ENCODE results near the gene CTRL.
"Not testable (repeated sequence)": the region's sequence is repeated elsewhere in the genome, so short reads cannot be mapped to it uniquely, and the experiment has no call there.

Gene CTRL

DNA sequence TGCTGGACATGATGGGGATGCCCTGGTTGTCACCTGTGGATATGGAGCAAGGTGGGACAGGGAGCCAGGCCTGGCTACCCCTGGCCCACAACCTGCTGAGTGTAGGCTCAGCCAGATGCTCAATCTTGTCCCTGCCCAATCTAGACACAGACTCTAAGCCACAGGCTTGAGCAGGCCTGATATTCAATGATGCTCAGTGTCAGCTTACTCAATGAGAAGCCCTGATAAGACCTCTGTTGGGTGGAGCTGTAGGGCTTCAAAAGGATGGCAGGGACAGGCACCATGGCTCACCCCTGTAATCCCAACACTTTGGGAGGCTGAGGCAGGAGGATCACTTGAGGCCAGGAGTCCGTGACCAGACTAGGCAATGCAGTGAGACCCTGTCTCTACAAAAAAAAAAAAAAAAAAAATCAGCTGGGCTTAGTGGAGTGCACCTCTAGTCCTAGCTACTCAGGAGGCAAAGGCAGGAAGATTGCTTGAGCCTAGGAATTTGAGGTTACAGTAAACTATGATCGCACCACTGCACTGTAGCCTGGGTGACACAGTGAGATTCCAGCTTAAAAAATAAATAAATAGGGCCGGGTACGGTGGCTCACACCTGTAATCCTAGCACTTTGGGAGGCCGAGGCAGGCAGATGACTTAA is 8.9 kb upstream of the CTRL start:
- DNase-seq (ENCODE audit: low spot score), result no peak

DNA sequence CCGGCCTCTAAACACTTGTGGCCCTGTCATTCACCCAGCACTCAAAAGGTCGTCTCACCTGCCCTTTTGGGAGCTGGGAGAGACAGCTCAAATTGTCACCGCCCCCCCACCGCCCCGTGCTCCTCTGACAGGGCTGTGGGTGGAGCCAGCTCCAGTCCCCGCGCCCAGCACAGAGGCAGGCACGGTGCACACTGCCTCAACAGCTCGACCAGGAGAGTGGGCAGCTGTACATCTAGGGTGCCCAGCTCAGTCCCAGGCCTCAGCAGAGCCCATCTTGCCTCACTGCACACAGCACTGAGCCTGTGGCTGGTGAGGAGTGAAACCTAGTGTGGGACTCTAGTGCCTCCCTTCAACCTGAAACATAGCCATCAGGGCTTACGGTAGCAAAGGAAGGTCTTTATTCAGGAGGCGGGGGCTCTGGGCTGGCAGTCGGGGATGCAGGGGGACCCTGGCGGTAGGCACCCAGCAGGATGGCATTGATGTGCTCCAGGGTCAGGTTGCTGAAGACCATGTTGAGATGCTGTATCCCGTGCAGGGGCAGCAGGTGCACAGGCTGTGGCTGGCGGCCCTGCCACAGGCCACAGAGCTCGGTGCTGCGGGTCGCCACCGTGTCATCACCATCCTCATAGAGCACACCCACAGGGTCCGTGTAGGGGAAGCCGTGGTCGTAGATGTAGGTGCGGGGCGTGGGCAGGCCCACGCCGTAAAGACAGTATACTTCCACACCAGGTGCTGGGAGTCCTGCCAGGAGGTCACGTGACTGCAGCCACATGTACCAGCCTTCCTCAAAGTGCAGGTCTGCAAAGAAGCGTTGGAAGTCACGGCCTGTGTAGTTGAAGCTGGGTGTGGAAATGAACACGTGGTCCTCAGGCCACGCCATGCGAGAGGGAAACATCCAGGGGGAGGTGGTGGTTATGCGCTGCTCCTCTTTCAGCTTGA is 8.1 kb upstream of the CTRL start:
- no peak for DNase-seq (ENCODE audit: low spot score)

DNA sequence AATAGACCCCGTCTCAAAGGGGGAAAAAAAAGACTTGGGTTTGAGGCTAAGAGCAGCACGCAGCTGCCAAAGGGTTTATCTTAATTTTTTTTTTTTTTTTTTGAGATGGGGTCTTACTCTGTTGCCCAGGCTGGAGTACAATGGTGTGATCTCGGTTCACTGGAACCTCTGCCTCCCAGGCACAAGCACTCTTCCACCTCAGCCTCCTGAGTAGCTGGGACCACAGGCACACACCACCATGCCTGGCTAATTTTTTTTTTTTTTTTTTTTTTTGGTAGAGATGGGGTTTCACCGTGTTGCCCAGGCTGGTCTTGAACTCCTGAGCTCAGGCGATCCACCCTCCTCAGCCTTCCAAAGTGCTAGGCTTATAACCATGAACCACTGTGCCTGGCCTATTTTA is 6.1 kb upstream of the CTRL start:
- DNase-seq (ENCODE audit: low spot score), result not testable (repeated sequence)

DNA sequence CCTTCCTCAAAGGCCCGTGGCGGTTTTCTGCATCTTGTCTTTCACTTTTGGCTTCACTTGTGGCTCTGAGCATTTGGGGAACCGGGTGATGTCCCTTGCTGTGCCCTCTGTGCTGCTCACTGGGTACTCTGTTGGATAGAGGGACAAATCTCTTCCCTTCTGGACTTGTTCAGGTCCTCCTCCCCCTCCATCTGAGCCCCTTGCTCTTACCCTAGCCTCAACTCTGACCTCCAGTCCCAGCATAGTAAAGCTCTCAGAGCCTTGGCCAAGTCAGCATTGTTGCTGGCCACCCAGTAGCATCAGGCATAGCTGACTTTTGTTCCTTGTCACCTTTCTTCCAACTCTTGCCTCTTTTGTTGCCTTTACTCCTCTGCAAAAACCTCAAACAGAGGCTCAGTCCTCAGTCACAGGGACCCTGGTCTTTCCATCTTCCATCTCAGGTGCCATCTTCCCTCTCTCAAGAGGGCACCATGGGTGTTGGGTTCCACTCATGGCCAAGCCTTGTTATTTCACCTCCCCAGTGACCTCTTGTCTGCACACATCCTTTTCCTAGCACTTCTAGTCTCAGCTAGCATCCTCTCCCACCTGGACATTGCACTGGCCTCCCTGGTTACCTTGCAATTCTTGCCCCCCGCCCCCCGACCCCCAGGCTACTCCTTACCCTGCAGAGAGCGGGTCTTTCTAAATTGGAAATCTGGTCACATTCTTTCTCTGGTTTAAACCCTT is 5.4 kb upstream of the CTRL start:
- peak; percentile 62 for DNase-seq (ENCODE audit: low spot score)

DNA sequence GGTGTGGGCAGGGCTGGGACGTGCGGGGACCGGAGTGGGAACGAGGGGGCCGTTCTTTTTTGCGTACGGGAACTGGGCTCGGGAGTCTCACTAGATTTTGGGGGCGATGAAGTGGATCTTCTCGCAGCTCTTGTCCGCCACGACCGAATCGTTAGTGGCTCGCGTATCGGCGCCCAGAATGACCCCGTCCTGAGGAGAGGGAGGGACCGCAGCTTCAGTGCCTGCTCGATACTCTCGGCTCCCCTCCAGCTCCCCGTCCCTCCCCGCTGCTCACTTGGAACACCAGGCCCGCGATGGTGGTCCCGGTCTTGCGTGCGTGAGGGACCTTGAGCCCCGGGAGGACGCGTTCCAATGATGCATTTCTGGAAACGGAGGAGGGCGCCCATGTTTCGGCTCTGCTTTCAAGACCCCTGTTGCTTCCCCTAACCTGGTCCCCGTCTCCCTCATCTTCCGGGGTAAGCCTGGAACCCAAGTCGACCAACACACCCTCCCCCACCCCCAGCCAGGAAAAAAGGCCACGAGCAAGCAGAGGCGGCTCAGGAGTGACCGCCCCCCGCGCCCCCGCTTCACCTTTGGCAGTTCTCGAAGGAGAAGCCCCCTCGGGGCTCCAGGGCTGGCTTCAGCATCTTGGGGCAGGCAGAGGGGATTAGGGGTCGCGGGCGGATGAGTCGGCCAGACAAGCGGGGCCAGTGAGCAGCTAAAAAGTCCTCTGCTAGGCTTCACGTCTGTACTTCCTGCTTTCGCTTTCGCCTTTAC is 4.6 kb upstream of the CTRL start, which contains the start of gene PSMB10:
PSMB10 (minus strand) TSS at position 727 of the 756 bp plus-strand sequence; CDS start at position 626, 101 bp downstream.
- DNase-seq (ENCODE audit: low spot score), result no peak

DNA sequence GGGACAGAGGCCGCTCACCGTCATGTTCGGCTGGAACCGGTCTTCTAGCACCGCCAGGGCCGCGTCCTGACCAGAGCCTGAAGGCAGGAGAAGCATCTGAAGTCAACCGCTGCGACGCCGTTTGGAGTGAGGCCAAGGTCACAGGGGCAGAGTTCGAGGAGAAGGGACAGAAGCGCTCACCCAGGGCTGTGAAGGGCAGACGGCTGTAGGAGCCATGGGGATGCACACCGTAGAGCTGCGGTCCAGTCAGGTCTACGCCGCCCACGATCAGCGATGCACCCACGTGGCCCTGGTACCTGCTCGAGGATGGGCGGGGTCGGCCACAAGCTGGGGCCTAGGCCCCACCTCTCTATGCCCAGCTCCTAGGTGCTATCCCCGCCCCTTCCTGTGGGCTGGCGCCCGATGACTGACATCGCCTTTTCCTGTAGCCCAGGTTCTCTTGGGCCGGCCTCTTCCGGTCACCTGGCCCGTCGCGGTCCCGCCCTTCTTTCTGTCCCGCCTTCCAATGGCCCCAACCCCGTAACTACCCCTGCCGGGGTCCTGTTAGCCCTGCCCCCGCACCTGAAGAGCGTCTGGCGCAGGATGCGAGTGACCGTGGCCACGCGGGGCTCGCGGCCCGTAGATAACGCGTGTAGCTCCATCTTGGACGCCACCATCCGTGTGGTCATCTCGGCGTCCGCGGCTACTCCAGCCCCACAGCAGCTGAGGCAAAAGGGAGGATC is 3.9 kb upstream of the CTRL start:
- peak; percentile 90 for DNase-seq (ENCODE audit: low spot score)

DNA sequence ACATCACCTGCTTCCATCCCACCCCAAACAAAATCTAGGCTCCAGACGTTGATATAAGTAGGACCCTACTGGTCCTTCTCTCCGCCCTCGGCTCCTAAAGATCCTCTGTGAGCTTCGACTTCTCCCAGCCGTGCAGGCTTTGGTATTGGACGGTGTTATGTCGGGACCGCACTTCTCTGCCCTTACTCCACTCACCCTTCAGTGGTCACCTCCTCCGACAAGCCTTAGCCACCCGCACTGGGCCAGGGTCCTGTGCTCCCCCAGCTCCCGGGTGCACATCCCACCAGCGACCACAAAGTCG is 3.4 kb upstream of the CTRL start:
- no peak for DNase-seq (ENCODE audit: low spot score)

DNA sequence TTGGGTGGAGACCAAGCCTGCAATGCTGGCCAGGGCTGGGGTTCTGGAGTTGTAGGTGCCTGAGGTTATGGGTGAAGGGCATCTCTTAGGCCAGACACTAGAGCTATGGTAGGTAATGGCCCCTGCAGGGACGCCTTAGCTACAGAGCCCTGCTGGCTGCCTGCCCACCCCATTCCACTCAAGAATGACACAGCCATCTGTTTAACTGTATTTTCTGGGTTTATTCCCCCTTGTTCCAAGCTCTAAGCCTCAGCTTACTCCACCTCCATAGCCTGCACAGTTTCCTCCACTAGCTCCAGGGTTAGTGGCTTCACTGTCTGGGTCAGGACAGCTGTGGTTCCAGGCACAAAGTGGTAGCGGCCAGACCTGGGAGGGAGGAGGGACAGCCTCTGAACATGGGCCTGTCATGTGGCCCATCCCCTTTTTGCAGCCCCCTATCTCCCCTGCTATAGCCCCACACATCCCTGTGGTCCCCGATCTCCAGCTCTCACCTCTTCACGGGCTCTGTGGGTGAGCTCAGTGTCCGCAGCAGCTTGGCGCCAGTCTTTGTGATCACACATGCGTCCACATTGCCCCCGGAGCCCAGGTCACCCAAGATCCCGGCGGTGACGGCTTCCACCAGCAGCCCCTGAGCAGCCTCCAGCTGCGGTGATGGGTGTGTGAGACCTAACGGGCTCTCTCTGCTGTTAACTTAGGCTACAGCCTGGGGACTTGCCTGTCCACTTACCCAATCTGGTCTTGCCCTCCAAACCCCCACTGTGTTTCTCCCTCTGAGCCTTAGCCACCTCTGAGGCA is 2.8 kb upstream of the CTRL start:
- DNase-seq (ENCODE audit: low spot score), result no peak

DNA sequence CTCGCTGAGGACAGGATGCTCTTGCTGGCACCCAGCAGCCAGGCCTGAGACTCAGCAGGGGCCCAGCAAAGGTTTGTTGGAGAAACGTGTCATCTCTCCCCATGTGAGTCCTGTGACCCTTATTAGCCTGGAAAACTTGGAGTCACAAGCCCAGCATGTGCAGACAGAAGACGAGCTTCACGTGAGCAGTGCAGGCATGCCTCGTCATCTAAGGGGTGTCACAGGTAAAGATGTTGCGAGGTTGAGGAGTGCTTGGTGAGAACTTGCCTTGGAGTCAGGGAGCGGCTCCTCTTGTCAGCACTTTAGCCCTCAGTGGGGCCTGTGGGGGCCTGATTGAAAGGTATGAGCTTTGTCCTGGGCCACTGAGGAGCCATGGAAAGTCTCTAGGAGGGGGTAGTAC is 2.1 kb upstream of the CTRL start:
- no peak for DNase-seq (ENCODE audit: low spot score)

DNA sequence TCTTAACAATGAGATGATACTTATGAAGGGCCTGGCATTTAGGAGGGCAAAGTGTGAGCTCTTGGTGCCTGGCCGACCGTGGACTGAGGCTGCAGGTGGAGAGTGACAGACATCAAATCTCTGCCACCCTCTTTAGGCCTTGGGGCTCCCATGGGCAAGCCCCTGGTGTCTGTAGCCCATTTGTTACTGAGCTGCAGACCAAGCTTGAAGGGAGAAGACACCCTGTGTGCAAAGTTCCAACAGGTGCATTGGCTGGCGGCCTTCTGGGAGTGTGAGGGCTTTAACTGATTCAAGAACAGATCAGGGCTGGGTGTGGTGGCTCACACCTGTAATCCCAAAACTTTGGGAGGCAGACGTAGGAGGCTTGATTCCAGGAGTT is 789 bp upstream of the CTRL start:
- DNase-seq (ENCODE audit: low spot score), result no peak

DNA sequence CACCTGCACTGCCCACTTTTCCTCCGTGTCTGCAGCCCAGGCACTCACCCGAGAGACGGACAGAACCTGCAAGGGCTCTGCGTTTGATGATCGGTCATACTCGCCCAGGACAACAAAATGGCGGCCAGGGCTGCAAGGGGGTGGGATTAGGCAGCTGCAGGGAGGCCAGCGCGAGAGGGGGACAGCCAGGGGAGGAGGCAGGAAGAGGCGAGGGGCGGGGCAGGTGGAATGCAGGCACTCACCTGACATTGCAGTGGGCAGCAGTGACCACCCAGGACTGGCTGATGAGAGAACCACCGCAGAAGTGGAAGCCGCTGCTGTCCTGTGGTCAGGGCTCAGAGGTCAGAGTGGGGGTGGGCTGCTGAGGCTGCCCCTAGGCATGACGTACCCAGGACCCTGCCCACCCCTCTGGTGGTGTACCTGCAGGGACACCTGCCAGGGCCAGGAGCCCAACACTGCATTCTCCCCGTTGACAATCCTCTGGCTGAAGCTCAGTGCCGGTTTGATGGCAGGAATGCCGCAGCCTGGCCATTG is 917 bp downstream of the CTRL start:
- no peak for DNase-seq (ENCODE audit: low spot score)

DNA sequence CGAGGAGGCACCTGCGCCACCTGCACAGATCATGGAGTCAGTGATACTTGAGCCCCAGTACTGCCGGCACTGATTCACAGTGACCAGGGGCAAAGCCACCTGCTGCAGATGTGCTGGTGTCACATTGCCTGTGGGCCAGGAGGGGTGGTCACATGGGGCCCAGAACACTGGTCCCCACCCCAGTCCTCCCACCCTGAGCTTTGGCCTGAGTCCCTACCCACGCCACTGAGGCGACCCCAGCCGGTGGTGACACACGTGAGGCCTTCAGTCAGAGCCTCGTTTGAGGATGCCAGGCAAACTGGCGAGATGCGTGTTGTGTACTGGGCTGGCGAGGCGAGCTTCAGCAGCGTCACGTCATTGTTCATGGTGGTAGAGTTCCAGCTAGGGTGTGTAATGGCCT is 1.5 kb downstream of the CTRL start:
- no peak for DNase-seq (ENCODE audit: low spot score)

DNA sequence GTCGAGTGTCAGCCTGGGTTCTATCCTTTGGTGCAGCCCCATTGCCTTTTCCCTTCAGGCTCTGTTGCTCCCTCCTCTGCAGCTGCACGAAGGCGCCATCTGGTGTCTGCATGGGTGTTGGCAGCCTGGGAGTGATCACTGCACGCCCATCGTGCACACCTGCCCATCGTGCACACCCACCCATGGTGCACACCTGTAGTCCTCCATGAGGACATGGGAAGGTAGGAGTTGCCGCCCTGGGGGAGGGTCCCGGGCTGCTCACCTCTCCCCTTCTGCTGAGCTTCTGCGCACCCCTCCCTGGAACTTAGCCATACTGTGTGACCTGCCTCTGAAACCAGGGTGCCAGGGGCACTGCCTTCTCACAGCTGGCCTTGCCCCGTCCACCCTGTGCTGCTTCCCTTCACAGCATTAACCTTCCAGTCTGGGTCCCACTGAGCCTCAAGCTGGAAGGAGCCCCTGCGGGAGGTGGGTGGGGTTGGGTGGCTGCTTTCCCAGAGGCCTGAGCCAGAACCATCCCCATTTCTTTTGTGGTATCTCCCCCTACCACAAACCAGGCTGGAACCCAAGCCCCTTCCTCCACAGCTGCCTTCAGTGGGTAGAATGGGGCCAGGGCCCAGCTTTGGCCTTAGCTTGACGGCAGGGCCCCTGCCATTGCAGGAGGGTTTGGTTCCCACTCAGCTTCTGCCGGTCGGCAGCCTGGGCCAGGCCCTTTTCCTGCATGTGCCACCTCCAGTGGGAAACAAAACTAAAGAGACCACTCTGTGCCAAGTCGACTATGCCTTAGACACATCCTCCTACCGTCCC is 2.9 kb downstream of the CTRL start:
- peak; percentile 82 for DNase-seq (ENCODE audit: low spot score)

DNA sequence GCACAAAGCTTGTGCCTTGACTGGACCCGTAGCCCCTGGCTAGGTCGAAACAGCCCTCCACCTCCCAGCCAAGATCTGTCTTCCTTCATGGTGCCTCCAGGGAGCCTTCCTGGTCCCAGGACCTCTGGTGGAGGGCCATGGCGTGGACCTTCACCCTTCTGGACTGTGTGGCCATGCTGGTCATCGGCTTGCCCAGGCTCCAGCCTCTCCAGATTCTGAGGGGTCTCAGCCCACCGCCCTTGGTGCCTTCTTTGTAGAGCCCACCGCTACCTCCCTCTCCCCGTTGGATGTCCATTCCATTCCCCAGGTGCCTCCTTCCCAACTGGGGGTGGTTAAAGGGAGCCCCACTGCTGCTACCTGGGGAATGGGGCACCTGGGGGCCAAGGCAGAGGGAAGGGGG is 3.5 kb downstream of the CTRL start:
- no peak for DNase-seq (ENCODE audit: low spot score)

DNA sequence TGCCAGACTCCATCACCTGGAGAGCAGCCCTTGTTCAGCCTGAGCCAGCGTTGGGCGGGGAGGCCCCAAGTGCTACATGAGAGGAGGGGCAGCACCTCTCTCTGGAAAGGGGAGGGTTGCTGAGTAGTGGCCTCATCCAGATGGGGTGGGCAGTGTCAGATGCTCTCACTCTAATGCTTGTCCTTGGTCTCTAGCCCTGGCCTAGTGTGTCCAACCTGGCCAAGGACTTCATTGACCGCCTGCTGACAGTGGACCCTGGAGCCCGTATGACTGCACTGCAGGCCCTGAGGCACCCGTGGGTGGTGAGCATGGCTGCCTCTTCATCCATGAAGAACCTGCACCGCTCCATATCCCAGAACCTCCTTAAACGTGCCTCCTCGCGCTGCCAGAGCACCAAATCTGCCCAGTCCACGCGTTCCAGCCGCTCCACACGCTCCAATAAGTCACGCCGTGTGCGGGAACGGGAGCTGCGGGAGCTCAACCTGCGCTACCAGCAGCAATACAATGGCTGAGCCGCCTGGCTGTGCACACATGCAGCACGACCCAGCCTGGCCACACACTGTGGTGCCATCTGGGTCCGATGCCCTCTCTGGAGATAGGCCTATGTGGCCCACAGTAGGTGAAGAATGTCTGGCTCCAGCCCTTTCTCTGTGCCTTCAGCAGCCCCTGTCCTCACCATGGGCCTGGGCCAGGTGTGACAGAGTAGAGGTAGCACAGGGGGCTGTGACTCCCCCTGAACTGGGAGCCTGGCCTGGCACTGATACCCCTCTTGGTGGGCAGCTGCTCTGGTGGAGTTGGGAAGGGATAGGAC is 4.3 kb downstream of the CTRL start:
- no peak for DNase-seq (ENCODE audit: low spot score)

DNA sequence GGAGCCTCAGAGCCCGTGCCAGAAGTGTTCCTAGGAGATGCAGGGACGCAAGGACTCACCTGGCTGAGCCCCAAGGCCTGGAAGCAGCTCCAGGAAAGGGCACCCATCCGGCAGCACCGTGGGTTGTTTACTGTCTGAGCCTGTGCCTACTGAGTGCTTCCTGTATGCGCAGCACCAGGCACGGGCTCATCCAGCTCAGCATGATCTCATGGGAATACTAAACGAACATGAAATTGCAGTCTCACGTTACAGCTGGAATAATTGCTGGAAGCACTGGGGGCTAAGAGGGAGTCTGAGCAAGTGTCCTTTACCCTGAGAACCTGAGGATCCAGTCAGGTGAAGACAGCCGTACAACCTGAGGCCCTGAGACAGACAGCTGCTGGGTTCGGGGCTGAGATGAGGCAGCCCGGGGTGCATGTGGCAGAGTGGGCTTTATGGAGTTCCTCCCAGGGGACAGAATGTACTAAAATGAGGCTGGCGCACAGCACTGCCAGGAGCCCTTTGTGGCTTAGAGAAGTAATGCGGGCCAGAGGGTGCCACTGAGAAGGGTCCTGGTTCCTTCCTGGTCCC is 5.4 kb downstream of the CTRL start:
- no peak for DNase-seq (ENCODE audit: low spot score)

DNA sequence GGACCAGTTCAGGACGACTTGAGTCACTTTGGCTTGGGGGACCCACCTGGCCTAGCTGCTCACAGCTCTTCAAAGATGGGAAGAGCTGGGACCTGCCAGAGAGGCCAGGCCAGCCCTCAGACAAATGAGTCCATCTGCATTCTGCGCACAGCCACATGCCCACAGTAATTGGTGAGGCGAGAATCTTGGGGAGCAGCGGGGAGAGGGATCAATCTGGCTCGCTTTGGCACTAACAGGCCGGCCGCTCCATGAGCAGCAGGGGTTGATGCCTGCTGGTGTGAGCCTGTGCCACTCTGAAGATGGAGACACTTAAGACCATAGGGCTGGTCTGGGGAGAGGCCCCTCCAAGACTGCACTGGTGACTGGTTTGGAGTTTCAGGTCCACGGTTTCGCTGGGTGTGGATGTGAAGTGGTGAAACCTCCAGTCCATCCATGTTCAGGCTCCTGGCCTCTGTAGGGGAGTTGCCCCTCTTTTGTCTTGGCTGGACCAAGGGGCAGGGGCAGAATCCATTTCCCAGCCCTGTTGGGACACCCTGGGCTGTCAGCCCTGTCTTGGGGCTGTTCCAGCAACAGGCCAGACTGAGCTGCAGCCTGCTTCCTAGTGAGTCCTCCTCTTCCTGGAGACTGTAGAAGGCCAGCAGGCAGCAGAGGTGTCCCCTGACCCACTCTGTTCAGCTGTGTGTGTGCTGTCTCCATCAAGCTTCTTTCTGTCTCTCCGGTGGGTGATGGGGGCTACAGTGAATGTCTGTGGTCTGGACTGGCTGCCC is 7.3 kb downstream of the CTRL start:
- DNase-seq (ENCODE audit: low spot score), result no peak

Measured in hematopoietic multipotent progenitor cell treated with erythropoietin and hydrocortisone succinate and interleukin-3 and kit ligand, for 17 days (in vitro differentiated cells).